H1 (cell line): ENCODE measurements around the gene HSPA2. TPM values are rescaled to one million over a fixed set of nuclear protein-coding genes. Genes with fewer than 3 reads are reported as not detected.
A peak's percentile ranks its signal among the peaks of the same experiment; 100 is the strongest.

ENCODE experiments used
- BRCA1 ChIP-seq: IDR thresholded peaks from 2 replicates; pipeline ENCODE4 v1.6.1; 2012; ENCODE audit warnings: low read depth, low read length, improper control_type of control experiment
- CTBP2 ChIP-seq: IDR thresholded peaks from 2 replicates; pipeline ENCODE4 v1.7.0; 2011; ENCODE audit warnings: borderline replicate concordance, mild to moderate bottlenecking, moderate library complexity, mixed read lengths, low read length; ENCODE audit not compliant: insufficient read depth, insufficient read length
- KDM5A ChIP-seq: fragments of 200-600 bp; IDR thresholded peaks from 2 replicates; pipeline ENCODE4 v1.7.1; 2012; ENCODE audit warnings: mild to moderate bottlenecking, low read length, inconsistent platforms, mixed read lengths
- PHF8 ChIP-seq: fragments of 200-600 bp; sonication (generic); conservative IDR thresholded peaks from 2 replicates; pipeline ENCODE4 v1.7.1; 2012; ENCODE audit warnings: low read depth, mild to moderate bottlenecking, inconsistent platforms, low read length, moderate library complexity
- SIRT6 ChIP-seq: IDR thresholded peaks from one replicate; pipeline ENCODE4 v1.7.1; 2012; ENCODE audit warnings: low read length, inconsistent platforms
- YY1 ChIP-seq: IDR thresholded peaks from 2 replicates; pipeline ENCODE4 v1.6.1; 2011; ENCODE audit warnings: low read depth, mild to moderate bottlenecking, low read length
- polyA plus RNA-seq, 7 experiments: library from polyadenylated mRNA; depleted of rRNA in 3 of 7; stranded (reverse) in 5 of 7; unstranded in 2 of 7; fragments of >200 nt in 5 of 7; fragments of 200-250 nt in 2 of 7; gene quantifications; 1 replicate in 5 of 7; 2 replicates in 1 of 7; 4 replicates in 1 of 7; pipeline versions ENCODE4 v1.2.1 to v1.2.3, GENCODE V29; 2011 to 2013; ENCODE audit warnings: missing spikeins in 2 of 7, mixed read lengths in 2 of 7
- total RNA-seq: library from RNA; stranded (reverse); fragmentation: NEBNext Ultra II Directional; extraction: Animal tissue kit (Norgen Biotek cat#: 25700); gene quantifications from 2 replicates; pipeline ENCODE4 v1.2.1, GENCODE V29; 2021
- TF ChIP-seq, protein P1 (sequence below): fragments of 300-600 bp; sonication (generic); IDR thresholded peaks from 2 replicates; pipeline ENCODE4 v1.7.1; 2012; ENCODE audit warnings: low read length, moderate library complexity, mild to moderate bottlenecking, inconsistent platforms; ENCODE audit not compliant: insufficient replicate concordance
- TF ChIP-seq, protein P2 (sequence below): IDR thresholded peaks from 2 replicates; pipeline ENCODE4 v1.6.1; 2012; ENCODE audit warnings: inconsistent platforms

HSPA2 gene
- total and polyA plus RNA-seq, 2 of the 8 experiments (the other 6 are each of a cell fraction or from before 2014, with no cell fraction given) = 30.5 to 82.9 TPM

DNA sequence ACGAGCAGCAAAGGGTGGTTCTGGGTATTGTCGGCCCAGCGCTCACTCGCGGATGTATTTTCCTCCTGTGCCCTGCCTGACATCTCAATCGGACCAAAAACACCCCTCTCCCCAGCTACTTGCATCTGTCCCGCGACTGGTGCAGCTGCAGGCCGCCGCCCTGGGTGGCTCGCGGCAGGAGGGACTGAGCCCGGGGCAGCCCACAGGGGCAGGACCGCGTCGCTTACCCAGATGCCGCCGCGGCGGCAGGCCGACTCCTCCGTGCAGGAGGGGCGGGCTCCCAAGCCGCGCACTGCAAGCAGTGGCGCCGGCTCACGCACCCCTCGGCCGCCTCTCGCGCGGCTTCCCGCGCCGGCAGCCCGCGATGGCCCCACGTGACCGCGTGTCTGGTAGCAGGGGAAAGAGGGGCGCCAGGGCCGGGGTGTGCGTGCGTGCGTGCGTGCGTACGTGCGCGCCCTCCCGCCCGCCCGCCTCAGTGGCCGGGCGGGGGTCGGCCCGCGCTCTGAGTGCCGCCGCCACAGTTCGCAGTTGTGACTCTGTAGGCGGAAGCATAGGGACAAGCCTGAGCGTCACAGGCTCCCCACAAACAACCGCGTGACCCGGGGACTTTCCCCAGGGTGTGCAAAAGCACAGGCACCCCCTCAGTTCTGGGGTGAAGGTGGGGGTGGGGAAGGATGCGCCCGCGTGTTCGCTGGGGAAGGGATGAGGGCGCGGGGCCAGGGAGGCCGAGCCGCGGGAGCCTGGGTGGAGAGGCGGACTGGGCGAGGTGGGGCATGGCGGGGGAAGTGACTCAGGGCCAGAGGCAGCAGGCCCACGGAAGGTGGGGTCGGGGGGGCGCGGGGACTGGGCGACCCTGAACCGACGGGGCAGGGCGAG lies 36.9 kb upstream of the HSPA2 start, which contains the start of gene ZBTB25 (continued):
- TF ChIP-seq PHF8 (peak; percentile 81), CTBP2 (no peak), BRCA1 (peak; percentile 74), YY1 (0 out of 2 replicates have a peak, but pooled peaks have one; percentile 13), SIRT6 (no peak), KDM5A (no peak)
- TF ChIP-seq, protein P1, sequence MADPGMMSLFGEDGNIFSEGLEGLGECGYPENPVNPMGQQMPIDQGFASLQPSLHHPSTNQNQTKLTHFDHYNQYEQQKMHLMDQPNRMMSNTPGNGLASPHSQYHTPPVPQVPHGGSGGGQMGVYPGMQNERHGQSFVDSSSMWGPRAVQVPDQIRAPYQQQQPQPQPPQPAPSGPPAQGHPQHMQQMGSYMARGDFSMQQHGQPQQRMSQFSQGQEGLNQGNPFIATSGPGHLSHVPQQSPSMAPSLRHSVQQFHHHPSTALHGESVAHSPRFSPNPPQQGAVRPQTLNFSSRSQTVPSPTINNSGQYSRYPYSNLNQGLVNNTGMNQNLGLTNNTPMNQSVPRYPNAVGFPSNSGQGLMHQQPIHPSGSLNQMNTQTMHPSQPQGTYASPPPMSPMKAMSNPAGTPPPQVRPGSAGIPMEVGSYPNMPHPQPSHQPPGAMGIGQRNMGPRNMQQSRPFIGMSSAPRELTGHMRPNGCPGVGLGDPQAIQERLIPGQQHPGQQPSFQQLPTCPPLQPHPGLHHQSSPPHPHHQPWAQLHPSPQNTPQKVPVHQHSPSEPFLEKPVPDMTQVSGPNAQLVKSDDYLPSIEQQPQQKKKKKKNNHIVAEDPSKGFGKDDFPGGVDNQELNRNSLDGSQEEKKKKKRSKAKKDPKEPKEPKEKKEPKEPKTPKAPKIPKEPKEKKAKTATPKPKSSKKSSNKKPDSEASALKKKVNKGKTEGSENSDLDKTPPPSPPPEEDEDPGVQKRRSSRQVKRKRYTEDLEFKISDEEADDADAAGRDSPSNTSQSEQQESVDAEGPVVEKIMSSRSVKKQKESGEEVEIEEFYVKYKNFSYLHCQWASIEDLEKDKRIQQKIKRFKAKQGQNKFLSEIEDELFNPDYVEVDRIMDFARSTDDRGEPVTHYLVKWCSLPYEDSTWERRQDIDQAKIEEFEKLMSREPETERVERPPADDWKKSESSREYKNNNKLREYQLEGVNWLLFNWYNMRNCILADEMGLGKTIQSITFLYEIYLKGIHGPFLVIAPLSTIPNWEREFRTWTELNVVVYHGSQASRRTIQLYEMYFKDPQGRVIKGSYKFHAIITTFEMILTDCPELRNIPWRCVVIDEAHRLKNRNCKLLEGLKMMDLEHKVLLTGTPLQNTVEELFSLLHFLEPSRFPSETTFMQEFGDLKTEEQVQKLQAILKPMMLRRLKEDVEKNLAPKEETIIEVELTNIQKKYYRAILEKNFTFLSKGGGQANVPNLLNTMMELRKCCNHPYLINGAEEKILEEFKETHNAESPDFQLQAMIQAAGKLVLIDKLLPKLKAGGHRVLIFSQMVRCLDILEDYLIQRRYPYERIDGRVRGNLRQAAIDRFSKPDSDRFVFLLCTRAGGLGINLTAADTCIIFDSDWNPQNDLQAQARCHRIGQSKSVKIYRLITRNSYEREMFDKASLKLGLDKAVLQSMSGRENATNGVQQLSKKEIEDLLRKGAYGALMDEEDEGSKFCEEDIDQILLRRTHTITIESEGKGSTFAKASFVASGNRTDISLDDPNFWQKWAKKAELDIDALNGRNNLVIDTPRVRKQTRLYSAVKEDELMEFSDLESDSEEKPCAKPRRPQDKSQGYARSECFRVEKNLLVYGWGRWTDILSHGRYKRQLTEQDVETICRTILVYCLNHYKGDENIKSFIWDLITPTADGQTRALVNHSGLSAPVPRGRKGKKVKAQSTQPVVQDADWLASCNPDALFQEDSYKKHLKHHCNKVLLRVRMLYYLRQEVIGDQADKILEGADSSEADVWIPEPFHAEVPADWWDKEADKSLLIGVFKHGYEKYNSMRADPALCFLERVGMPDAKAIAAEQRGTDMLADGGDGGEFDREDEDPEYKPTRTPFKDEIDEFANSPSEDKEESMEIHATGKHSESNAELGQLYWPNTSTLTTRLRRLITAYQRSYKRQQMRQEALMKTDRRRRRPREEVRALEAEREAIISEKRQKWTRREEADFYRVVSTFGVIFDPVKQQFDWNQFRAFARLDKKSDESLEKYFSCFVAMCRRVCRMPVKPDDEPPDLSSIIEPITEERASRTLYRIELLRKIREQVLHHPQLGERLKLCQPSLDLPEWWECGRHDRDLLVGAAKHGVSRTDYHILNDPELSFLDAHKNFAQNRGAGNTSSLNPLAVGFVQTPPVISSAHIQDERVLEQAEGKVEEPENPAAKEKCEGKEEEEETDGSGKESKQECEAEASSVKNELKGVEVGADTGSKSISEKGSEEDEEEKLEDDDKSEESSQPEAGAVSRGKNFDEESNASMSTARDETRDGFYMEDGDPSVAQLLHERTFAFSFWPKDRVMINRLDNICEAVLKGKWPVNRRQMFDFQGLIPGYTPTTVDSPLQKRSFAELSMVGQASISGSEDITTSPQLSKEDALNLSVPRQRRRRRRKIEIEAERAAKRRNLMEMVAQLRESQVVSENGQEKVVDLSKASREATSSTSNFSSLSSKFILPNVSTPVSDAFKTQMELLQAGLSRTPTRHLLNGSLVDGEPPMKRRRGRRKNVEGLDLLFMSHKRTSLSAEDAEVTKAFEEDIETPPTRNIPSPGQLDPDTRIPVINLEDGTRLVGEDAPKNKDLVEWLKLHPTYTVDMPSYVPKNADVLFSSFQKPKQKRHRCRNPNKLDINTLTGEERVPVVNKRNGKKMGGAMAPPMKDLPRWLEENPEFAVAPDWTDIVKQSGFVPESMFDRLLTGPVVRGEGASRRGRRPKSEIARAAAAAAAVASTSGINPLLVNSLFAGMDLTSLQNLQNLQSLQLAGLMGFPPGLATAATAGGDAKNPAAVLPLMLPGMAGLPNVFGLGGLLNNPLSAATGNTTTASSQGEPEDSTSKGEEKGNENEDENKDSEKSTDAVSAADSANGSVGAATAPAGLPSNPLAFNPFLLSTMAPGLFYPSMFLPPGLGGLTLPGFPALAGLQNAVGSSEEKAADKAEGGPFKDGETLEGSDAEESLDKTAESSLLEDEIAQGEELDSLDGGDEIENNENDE = no peak
- TF ChIP-seq, protein P2, sequence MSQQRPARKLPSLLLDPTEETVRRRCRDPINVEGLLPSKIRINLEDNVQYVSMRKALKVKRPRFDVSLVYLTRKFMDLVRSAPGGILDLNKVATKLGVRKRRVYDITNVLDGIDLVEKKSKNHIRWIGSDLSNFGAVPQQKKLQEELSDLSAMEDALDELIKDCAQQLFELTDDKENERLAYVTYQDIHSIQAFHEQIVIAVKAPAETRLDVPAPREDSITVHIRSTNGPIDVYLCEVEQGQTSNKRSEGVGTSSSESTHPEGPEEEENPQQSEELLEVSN = peak; percentile 74; the same call in 1 of the 2 replicates
